Stimulated activated CD4-positive, alpha-beta T cell treated with anti-CD3 and anti-CD28 coated beads, Interleukin-4, amount 100 ng/mL, for 1 hour (primary cell): ENCODE data around the gene SIN3B.

Experiments
- DNase-seq: peaks from one replicate; pipeline ENCODE4 v3.0.0-alpha.2; 2020

The SIN3B gene

DNA sequence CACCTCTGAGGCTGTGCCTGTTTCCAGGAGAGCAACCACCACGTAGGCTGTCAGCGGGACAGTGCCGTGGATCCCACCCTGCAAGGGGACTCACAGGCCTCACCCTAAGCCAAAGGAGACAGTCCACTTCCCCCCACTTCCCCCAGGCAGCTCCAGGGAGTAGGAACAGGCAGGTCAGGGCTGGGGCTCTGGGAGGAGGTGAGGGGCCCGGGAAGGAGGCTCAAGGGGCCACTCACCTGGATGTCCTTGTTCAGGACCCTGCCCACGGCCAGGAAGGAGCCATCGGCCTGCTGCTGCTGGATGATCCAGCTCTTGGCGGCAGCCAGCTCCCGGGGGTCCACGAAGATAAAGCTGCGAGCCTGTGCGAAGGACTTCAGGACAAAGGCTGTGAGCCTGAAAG, 85.2 kb downstream of the SIN3B start:
- no peak for DNase-seq

DNA sequence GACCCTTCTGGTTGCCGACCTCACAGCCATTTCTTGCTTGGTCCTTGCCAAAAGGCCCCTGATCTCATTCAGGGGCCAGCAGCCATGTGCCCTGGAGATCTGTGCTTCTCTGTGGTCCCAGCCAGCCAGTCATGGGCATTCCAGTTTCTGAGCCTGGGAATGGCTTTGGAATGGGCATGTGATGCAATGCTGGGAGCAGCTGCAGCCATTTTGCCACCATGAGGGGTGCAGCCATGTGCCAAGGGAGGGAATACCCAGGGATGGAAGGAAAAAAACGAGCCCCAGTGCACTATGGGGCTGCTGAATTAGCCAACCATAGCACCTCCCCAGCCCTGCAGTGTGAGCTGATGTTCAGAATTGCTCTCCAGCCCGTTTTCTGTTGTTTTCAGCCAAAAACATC, 85.9 kb downstream of the SIN3B start:
- DNase-seq = no peak

DNA sequence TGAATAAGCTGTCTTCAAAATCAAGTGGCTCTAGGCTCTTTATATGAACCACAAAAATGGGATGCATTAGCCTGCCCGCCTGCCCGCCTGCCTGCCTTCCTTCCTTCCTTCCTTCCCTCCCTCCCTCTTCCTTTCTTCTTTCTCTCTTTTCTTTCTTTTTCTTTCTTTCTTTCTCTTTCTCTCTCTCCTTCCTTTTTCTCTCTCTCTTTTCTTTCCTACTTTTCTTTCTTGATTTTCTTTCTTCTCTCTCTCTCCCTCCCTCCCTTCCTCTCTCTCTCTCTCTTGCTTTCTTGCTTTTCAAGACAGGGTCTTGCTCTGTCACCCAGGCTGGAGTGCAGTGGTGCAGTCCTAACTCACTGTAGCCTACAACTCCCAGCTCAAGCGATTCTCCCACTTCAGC, 86.5 kb downstream of the SIN3B start:
- no peak for DNase-seq

DNA sequence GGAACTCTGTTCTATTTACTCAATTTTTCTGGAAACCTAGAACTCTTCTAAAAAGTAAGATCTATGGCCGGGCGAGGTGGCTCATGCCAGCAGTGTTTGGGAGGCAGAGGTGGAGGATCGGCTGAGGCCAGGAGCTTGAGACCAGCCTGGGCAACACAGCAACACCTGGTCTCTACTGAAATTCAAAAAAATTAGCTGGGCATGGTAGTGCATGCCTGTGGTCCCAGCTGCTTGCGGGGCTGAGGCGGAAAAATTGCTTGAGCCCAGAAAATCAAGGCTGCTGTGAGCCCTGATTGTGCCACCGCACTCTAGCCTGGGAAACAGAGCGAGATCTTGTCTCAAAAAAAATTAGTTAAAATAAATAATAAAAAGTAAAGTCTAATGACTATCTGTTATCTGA, 88.2 kb downstream of the SIN3B start:
- no peak for DNase-seq

DNA sequence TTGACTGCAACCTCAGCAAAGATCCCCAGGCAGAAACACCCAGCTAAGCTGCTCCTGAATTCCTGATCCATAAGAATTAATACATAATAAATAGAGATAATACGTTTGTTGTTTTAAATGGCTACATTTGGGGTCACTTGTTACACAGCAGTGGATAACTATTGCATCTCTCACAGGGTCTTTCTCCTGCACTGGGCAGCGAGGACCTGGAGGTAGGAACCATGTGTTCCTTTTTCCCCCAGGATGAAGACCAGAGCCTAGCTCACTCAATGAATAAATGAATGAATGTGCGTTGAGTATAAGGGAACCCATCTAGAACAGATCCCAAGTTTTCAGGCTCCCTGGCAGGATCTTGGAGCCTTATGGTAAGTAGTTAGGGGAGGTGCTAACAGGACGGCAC, 90.3 kb downstream of the SIN3B start:
- no peak for DNase-seq

DNA sequence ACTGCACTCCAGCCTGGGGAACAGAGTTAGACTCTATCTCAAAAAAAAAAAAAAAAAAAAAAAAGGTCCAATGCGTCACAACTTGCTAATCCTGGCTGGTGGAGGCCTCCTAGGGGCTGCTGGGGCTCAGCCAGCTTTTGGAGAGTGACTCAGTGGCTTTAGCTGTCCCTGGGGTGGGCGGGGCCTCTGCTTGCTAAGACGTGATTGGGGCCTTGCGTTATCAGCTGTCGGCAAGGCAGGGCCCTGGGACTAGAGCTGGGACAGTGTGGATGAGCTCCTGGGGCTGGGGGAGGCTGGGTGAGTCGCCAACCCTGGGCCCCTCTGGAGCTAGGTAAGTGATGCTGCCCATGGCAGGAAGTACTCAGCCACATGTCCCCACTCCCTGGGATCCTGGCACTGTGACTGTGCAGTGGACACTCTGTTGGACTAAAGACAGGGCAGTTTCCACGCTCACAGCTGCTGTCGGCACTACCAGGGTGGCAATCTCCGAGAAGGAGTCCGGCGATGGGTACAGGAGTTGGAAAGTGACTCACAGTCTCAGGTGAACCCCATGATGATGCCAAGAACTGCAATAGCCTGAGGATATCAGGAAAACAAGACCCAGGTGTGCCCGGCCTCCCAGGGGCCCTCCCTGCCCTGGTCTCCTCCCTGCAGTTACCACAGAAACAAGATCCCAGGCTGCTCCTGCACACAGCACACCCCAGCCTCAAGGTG, 91.8 kb downstream of the SIN3B start:
- no peak for DNase-seq

DNA sequence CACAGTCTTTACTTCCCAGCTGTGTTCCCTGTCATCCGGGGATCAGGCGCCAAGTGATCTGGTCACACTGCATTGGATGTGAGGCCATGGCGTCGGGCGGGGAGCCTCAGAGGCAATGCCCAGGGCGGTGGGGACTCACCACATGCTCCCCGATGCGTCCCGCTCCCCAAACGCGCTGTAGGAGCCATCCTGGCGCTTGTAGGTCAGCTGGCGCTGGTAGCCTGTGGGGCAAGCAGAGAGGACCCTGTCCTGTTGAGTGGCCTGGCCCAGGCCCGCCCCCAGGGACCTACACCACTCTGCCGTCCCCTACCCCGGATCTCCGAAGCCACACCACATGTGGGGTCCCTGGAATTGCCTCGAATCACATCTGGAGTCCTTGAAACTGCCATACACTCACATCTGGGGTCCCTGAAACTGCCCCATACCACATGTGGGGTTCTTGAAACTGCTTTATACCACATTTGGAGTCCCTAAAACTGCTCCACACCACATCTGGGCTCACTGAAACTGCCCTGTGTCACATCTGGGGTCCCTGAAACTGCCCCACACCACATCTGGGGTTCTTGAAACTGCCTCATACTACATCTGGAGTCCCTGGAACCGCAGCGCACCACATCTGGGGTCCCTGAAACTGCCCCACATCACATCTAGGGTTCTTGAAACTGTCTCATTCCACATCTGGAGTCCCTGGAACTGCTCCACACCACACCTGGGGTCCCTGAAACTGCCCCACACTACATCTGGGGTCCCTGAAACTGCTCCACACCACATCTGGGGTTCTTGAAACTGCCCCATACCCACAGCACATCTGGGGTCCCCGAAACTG, 92.8 kb downstream of the SIN3B start:
- DNase-seq = no peak

DNA sequence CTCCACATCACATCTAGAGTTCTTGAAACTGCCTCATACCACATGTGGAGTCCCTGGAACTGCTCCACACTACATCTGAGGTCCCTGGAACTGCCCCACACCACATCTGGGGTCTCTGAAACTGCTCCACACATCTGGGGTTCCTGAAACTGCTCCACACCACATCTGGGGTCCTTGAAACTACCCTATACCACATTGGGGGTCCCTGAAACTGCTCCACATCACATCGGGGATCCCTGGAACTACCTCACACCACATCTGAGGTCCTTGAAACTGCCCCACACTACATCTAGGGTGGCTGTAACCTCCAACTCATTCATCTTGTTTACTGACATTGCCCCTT, 93.4 kb downstream of the SIN3B start:
- DNase-seq = no peak

DNA sequence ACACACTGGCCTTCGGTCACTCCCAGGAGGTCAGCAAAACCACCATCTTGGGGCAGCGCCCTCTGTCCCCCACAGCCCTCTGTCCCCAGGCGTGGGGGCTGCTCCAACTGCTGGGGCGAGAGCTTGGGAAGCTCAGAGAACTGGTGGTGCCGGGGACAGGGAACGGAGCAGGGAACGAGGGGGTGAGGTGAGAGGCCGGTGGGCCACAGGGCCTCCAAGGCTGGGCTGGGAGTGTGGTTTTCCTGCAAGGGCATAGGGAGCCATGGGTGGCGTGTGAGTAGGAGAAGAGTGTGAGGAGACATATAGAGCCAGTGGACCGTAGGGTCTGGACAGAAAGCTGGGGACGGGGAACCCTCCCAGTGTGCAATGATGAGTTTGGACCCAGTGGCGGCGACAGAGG, 93.8 kb downstream of the SIN3B start:
- no peak for DNase-seq

DNA sequence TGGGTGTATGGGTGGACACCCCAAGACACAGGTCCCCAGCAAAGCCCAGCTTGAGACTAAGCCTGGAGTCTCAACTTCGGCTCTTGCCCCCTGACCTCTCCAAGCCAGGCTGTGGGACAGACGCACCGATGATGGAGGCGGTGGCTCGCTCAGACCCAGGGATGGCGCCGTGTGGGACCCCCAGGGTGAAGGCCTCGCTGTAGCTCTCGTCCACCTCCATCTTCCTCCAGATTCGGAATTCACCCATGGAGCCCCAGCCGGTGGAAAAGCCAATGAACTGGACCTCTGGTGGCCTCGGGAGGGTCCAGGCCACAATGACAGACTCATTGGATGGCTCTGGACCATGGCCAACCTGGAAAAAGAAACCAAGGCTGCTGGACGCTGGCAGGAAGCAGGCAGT, 98.7 kb downstream of the SIN3B start:
- DNase-seq = no peak

DNA sequence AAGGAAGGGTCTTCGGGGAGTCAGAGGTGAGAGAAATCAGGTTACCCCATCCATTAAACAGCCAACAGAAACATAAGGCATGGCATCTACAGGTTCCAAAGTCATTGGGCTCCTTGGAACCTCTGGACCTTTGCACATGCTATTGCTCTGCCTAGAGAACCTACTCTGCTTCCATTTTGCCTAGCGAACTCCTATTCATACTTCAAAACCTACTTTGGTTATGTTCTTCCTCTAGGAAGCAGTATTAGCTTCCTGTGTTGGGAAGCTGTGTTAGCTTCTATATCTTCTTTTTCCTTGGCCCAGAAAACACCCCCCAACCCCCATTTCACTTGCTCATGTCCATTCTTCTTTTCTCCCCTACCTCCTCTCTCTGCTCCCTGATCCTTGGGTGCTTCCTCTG, 99.2 kb downstream of the SIN3B start:
- no peak for DNase-seq

DNA sequence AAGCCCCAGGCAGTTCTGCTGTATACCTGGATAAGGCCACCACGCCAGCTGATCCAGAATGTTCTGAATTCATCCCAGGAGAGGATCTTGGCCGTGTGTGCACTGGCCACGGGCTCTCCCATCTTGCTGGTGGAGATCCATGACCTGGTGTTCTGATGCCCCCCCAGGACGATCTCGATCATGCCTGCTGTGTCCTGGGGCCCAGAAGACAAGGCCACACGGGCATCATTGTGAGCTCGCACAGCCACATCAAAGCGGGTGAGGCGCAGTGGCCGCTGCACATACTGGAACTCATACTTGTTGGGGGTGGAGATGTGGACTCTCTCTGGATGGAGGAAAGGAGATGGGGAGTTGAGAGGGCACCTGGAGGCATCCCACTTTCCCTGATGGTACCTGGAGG, 99.7 kb downstream of the SIN3B start:
- no peak for DNase-seq
